ENCODE data around the gene MYO5C. TPM values are rescaled to one million over a fixed set of nuclear protein-coding genes. Genes with fewer than 3 reads are reported as not detected.

MYO5C gene
- total and polyA plus RNA-seq, 4 donors = 4.2 to 15.8 (median 6.6) TPM

- WGBS (ENCODE audit: insufficient coverage) = 100% methylated on average over 1 of the region's 5 CpGs
- Histone ChIP-seq H3K27ac (ENCODE audit: low read depth, low read length) (no peak overlapping the region), H3K36me3 (ENCODE audit: control insufficient read depth, insufficient read depth, low read length) (no peaks in the 10 kb centered on the region), H3K4me1 (ENCODE audit: control insufficient read depth, insufficient read depth, low read length) (no peaks in the 10 kb centered on the region), H3K9me3 (ENCODE audit: control insufficient read depth, insufficient read depth, low read length) (no peaks in the 10 kb centered on the region), H3K27me3 (ENCODE audit: control insufficient read depth, insufficient read depth, low read length) (no peaks in the 10 kb centered on the region), H3K4me3 (ENCODE audit: low read depth, low read length) (no peak overlapping the region)
- no peak for DNase-seq (ENCODE audit: low read depth in 4 of 6, low spot score in 6 of 6)
These were observed 73.9 kb downstream of the MYO5C start for GRCh38 chr15:52221730-52222129.

- H3K9me3 ChIP-seq (ENCODE audit: control insufficient read depth, insufficient read depth, low read length) = no peaks in the 10 kb centered on the region
- no peaks in the 10 kb centered on the region for H3K36me3 ChIP-seq (ENCODE audit: control insufficient read depth, insufficient read depth, low read length)
- no peak overlapping the region for H3K27ac ChIP-seq (ENCODE audit: low read depth, low read length)
- H3K4me3 ChIP-seq (ENCODE audit: low read depth, low read length) = no peak overlapping the region
- H3K27me3 ChIP-seq (ENCODE audit: control insufficient read depth, insufficient read depth, low read length) = no peaks in the 10 kb centered on the region
- 89% methylated on average over 3 of the region's 7 CpGs for WGBS (ENCODE audit: insufficient coverage)
- no peak for DNase-seq (ENCODE audit: low read depth in 4 of 6, low spot score in 6 of 6)
- H3K4me1 ChIP-seq (ENCODE audit: control insufficient read depth, insufficient read depth, low read length) = no peaks in the 10 kb centered on the region
These were observed 74.5 kb downstream of the MYO5C start for GRCh38 chr15:52220937-52221660.

- Histone ChIP-seq H3K4me3 (ENCODE audit: low read depth, low read length) (no peak overlapping the region), H3K4me1 (ENCODE audit: control insufficient read depth, insufficient read depth, low read length) (no peaks in the 10 kb centered on the region), H3K27ac (ENCODE audit: low read depth, low read length) (no peak overlapping the region), H3K9me3 (ENCODE audit: control insufficient read depth, insufficient read depth, low read length) (no peaks in the 10 kb centered on the region), H3K27me3 (ENCODE audit: control insufficient read depth, insufficient read depth, low read length) (no peaks in the 10 kb centered on the region), H3K36me3 (ENCODE audit: control insufficient read depth, insufficient read depth, low read length) (no peaks in the 10 kb centered on the region)
- DNase-seq (ENCODE audit: low read depth in 4 of 6, low spot score in 6 of 6) = no peak
- 100% methylated on average over 2 of the region's 6 CpGs for WGBS (ENCODE audit: insufficient coverage)
These were observed 75.4 kb downstream of the MYO5C start for GRCh38 chr15:52220251-52220650.

GRCh38 chr15:52218816-52219215 lies 76.8 kb downstream of the MYO5C start:
- WGBS (ENCODE audit: insufficient coverage) = no CpG with 5 or more reads among the region's 4 CpGs
- Histone ChIP-seq H3K4me3 (ENCODE audit: low read depth, low read length) (no peak overlapping the region), H3K36me3 (ENCODE audit: control insufficient read depth, insufficient read depth, low read length) (no peaks in the 10 kb centered on the region), H3K27me3 (ENCODE audit: control insufficient read depth, insufficient read depth, low read length) (no peaks in the 10 kb centered on the region), H3K9me3 (ENCODE audit: control insufficient read depth, insufficient read depth, low read length) (no peaks in the 10 kb centered on the region), H3K4me1 (ENCODE audit: control insufficient read depth, insufficient read depth, low read length) (no peaks in the 10 kb centered on the region), H3K27ac (ENCODE audit: low read depth, low read length) (no peak overlapping the region)
- no peak for DNase-seq (ENCODE audit: low read depth in 4 of 6, low spot score in 6 of 6)

GRCh38 chr15:52218371-52218770 lies 77.2 kb downstream of the MYO5C start:
- Histone ChIP-seq H3K9me3 (ENCODE audit: control insufficient read depth, insufficient read depth, low read length) (no peaks in the 10 kb centered on the region), H3K4me1 (ENCODE audit: control insufficient read depth, insufficient read depth, low read length) (no peaks in the 10 kb centered on the region), H3K4me3 (ENCODE audit: low read depth, low read length) (no peak overlapping the region), H3K36me3 (ENCODE audit: control insufficient read depth, insufficient read depth, low read length) (no peaks in the 10 kb centered on the region), H3K27me3 (ENCODE audit: control insufficient read depth, insufficient read depth, low read length) (no peaks in the 10 kb centered on the region), H3K27ac (ENCODE audit: low read depth, low read length) (no peak overlapping the region)
- WGBS (ENCODE audit: insufficient coverage) = 100% methylated on average over 2 of the region's 3 CpGs
- no peak for DNase-seq (ENCODE audit: low read depth in 4 of 6, low spot score in 6 of 6)

GRCh38 chr15:52217186-52217585 lies 78.4 kb downstream of the MYO5C start:
- Histone ChIP-seq H3K36me3 (ENCODE audit: control insufficient read depth, insufficient read depth, low read length) (no peaks in the 10 kb centered on the region), H3K9me3 (ENCODE audit: control insufficient read depth, insufficient read depth, low read length) (no peaks in the 10 kb centered on the region), H3K4me1 (ENCODE audit: control insufficient read depth, insufficient read depth, low read length) (no peaks in the 10 kb centered on the region), H3K27me3 (ENCODE audit: control insufficient read depth, insufficient read depth, low read length) (no peaks in the 10 kb centered on the region), H3K4me3 (ENCODE audit: low read depth, low read length) (no peak overlapping the region), H3K27ac (ENCODE audit: low read depth, low read length) (no peak overlapping the region)
- no peak for DNase-seq (ENCODE audit: low read depth in 4 of 6, low spot score in 6 of 6)
- WGBS (ENCODE audit: insufficient coverage) = 72% methylated on average over 9 of the region's 10 CpGs

- no peak for DNase-seq (ENCODE audit: low read depth in 4 of 6, low spot score in 6 of 6)
- Histone ChIP-seq H3K4me3 (ENCODE audit: low read depth, low read length) (no peak overlapping the region), H3K27ac (ENCODE audit: low read depth, low read length) (no peak overlapping the region), H3K36me3 (ENCODE audit: control insufficient read depth, insufficient read depth, low read length) (no peaks in the 10 kb centered on the region), H3K27me3 (ENCODE audit: control insufficient read depth, insufficient read depth, low read length) (no peaks in the 10 kb centered on the region), H3K9me3 (ENCODE audit: control insufficient read depth, insufficient read depth, low read length) (no peaks in the 10 kb centered on the region), H3K4me1 (ENCODE audit: control insufficient read depth, insufficient read depth, low read length) (no peaks in the 10 kb centered on the region)
- no CpG with 5 or more reads among the region's 1 CpG for WGBS (ENCODE audit: insufficient coverage)
These were observed 81.1 kb downstream of the MYO5C start for GRCh38 chr15:52214553-52214952.

GRCh38 chr15:52213206-52213605 lies 82.4 kb downstream of the MYO5C start:
- no peak overlapping the region for H3K27ac ChIP-seq (ENCODE audit: low read depth, low read length)
- no peak overlapping the region for H3K4me3 ChIP-seq (ENCODE audit: low read depth, low read length)
- no peaks in the 10 kb centered on the region for H3K27me3 ChIP-seq (ENCODE audit: control insufficient read depth, insufficient read depth, low read length)
- whole genome bisulfite sequencing (ENCODE audit: insufficient coverage) = 64% methylated on average over 1 of the region's 3 CpGs
- H3K36me3 ChIP-seq (ENCODE audit: control insufficient read depth, insufficient read depth, low read length) = no peaks in the 10 kb centered on the region
- peak in 1 of 6 donors; percentile 22 for DNase-seq (ENCODE audit: low read depth in 4 of 6, low spot score in 6 of 6)
- no peaks in the 10 kb centered on the region for H3K9me3 ChIP-seq (ENCODE audit: control insufficient read depth, insufficient read depth, low read length)
- H3K4me1 ChIP-seq (ENCODE audit: control insufficient read depth, insufficient read depth, low read length) = no peaks in the 10 kb centered on the region

GRCh38 chr15:52208306-52208946 lies 87.2 kb downstream of the MYO5C start:
- Histone ChIP-seq H3K4me1 (ENCODE audit: control insufficient read depth, insufficient read depth, low read length) (no peaks in the 10 kb centered on the region), H3K4me3 (ENCODE audit: low read depth, low read length) (no peak overlapping the region), H3K27ac (ENCODE audit: low read depth, low read length) (no peak overlapping the region), H3K27me3 (ENCODE audit: control insufficient read depth, insufficient read depth, low read length) (no peaks in the 10 kb centered on the region), H3K36me3 (ENCODE audit: control insufficient read depth, insufficient read depth, low read length) (peaks cover 8% of the 10 kb centered on the region), H3K9me3 (ENCODE audit: control insufficient read depth, insufficient read depth, low read length) (no peaks in the 10 kb centered on the region)
- 10% methylated on average over 2 of the region's 2 CpGs for WGBS (ENCODE audit: insufficient coverage)
- peak in 2 of 6 donors; percentile 29 to 31 for DNase-seq (ENCODE audit: low read depth in 4 of 6, low spot score in 6 of 6)

- Histone ChIP-seq H3K9me3 (ENCODE audit: control insufficient read depth, insufficient read depth, low read length) (no peaks in the 10 kb centered on the region), H3K4me1 (ENCODE audit: control insufficient read depth, insufficient read depth, low read length) (no peaks in the 10 kb centered on the region), H3K4me3 (ENCODE audit: low read depth, low read length) (no peak overlapping the region), H3K27ac (ENCODE audit: low read depth, low read length) (no peak overlapping the region), H3K36me3 (ENCODE audit: control insufficient read depth, insufficient read depth, low read length) (peaks cover 8% of the 10 kb centered on the region), H3K27me3 (ENCODE audit: control insufficient read depth, insufficient read depth, low read length) (no peaks in the 10 kb centered on the region)
- no peak for DNase-seq (ENCODE audit: low read depth in 4 of 6, low spot score in 6 of 6)
- no CpG with 5 or more reads among the region's 1 CpG for WGBS (ENCODE audit: insufficient coverage)
These were observed 88.4 kb downstream of the MYO5C start for GRCh38 chr15:52207191-52207590.
